Liver (tissue), 3 donors: Measurements from ENCODE around the gene UBE2C.

Experiments
- CTCF ChIP-seq: fragments of 150-350 bp; IDR thresholded peaks from 2 replicates; pipeline ENCODE4 v1.5.1; 2017; ENCODE audit warnings: improper control_type of control experiment, low read depth, low read length; ENCODE audit not compliant: missing input control
- HNF4A ChIP-seq, 2 donors: conservative IDR thresholded peaks; 2 replicates each; pipeline ENCODE4 v1.6.1; 2016; ENCODE audit warnings: antibody characterized with exemption in 2 of 2, mild to moderate bottlenecking in 2 of 2
- REST ChIP-seq: IDR thresholded peaks from 2 replicates; pipeline ENCODE4 v1.6.1; 2016; ENCODE audit warnings: antibody characterized with exemption, mild to moderate bottlenecking
- TAF1 ChIP-seq: conservative IDR thresholded peaks from 2 replicates; pipeline ENCODE4 v1.6.1; 2016; ENCODE audit warnings: antibody characterized with exemption, mild to moderate bottlenecking
- TF ChIP-seq, protein P1 (sequence below): IDR thresholded peaks from 2 replicates; pipeline ENCODE4 v1.6.1; 2016; ENCODE audit warnings: antibody characterized with exemption
- donor health status: healthy.
- donor health status: healthy.

DNA sequence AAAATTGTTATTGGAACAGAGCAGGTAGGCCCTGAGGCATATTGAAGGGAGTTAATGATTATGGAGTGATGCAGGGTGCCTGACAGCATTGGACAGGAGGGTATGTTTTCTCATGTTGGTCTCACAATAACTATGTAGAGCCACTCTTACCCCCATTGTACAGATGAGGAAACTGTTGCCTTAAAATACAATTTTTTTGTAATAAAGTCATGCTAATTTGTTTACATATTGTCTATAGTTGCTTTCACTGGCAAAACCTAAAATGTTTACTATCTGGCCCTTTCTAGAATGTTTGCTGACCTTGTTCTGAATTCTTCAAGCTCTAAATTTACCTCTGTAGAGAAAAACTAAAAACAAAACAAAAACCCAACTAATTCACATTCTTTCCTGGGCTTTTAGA is 39.1 kb downstream of the UBE2C start:
- TF ChIP-seq CTCF: no peak
- no peak for TF ChIP-seq TAF1
- TF ChIP-seq, protein P1, sequence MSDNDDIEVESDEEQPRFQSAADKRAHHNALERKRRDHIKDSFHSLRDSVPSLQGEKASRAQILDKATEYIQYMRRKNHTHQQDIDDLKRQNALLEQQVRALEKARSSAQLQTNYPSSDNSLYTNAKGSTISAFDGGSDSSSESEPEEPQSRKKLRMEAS: no peak
- TF ChIP-seq HNF4A (conservative IDR thresholded peaks at IDR 0.05): no peak
- no peak for TF ChIP-seq REST
